SK-N-MC (cell line): ENCODE measurements around the gene MBOAT7.

Experiments used
- EZH2 ChIP-seq: fragments of 200-600 bp; sonication (generic); IDR thresholded peaks from one replicate; pipeline ENCODE4 v1.6.1; 2017; ENCODE audit warnings: antibody characterized with exemption
- POLR2AphosphoS5 ChIP-seq: IDR thresholded peaks from 2 replicates; pipeline ENCODE4 v1.6.1; 2012; ENCODE audit warnings: mild to moderate bottlenecking, low read depth, low read length, borderline replicate concordance

DNA sequence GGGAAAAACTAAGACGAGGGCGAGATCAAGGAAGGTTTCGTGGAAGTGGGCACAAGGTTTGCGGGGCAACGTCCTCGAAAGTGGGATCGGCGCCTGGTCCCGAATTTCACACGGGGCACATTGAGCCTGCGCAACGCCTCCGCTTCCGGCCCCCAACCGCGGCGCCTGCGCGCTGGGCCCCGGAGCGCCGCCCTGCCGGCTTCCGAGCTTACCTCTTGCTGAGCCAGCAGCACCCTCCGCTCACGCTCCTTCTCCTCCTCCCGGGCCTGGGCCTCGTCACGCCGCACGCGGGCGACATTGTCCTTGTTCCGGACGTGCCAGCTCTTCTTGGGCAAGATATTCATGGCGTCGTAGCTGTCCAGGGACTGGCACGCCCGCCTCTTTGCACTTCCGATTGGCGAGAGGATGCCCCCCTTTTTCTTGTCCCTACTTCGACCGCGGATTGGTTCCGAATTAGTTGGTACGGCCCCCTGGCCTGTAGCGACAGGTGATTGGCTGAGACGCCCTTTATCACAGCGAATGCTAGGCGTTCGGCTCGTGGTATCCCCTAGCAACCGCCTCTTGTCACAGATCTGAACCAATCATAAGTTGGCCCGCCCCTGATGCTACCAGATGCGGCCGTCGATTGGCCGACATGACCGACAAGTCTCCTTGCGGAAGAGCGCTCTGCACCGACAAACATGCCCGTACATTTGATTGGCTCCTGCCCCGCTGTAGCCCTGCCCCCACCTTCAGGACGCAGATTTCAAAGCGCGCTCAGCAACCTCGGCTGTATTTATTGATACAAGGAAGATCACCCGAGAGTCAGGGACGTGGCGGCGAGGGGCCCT is 29.8 kb downstream of the MBOAT7 start, which contains the start of gene LENG1:
- peak; percentile 74 for TF ChIP-seq POLR2AphosphoS5
- no peak for TF ChIP-seq EZH2
